IPS-15b (cell line): ENCODE data around the gene KDELR1.

Source experiments
- H3K27me3 ChIP-seq: one replicate; pipeline ENCODE4 v1.6.1; 2013; ENCODE audit warnings: low read length; ENCODE audit not compliant: control insufficient read depth, insufficient read depth
- H3K36me3 ChIP-seq: one replicate; pipeline ENCODE4 v1.6.1; 2013; ENCODE audit warnings: low read length; ENCODE audit not compliant: control insufficient read depth, insufficient read depth
- H3K4me1 ChIP-seq: one replicate; pipeline ENCODE4 v1.6.1; 2013; ENCODE audit warnings: mild to moderate bottlenecking, low read length; ENCODE audit not compliant: control insufficient read depth, insufficient read depth
- H3K4me3 ChIP-seq: one replicate; pipeline ENCODE4 v1.5.1; 2013; ENCODE audit warnings: low read depth, low read length
- H3K9ac ChIP-seq: one replicate; pipeline ENCODE4 v1.6.1; 2013; ENCODE audit warnings: low read depth, mild to moderate bottlenecking, low read length
- H3K9me3 ChIP-seq: one replicate; pipeline ENCODE4 v1.6.1; 2013; ENCODE audit warnings: mild to moderate bottlenecking, low read length; ENCODE audit not compliant: control insufficient read depth, insufficient read depth

The KDELR1 gene

GRCh38 chr19:48364598-48365348 lies 26.6 kb downstream of the KDELR1 start:
- Histone ChIP-seq H3K36me3 (no peaks in the 10 kb centered on the region), H3K27me3 (no peaks in the 10 kb centered on the region), H3K4me3 (peak overlapping the region; percentile 56), H3K9ac (peak overlapping the region; percentile 79), H3K9me3 (no peaks in the 10 kb centered on the region), H3K4me1 (peaks cover 3% of the 10 kb centered on the region)

GRCh38 chr19:48363810-48364597 lies 27.3 kb downstream of the KDELR1 start, which contains the start of the genes SYNGR4 and TMEM143:
TSS of gene SYNGR4 (plus strand) at chr19:48364367. CDS start at chr19:48365843, 1,476 bp downstream.
TSS of gene TMEM143 (minus strand) at chr19:48363940. CDS start at chr19:48363920, 20 bp downstream.
- Histone ChIP-seq H3K9ac (peak within 1 kb of the TSS; percentile 80), H3K4me1 (peaks cover 3% of the 10 kb centered on the region), H3K4me3 (peak within 1 kb of the TSS; percentile 68), H3K36me3 (no peaks in the 10 kb centered on the region), H3K27me3 (no peaks in the 10 kb centered on the region), H3K9me3 (no peaks in the 10 kb centered on the region)

DNA sequence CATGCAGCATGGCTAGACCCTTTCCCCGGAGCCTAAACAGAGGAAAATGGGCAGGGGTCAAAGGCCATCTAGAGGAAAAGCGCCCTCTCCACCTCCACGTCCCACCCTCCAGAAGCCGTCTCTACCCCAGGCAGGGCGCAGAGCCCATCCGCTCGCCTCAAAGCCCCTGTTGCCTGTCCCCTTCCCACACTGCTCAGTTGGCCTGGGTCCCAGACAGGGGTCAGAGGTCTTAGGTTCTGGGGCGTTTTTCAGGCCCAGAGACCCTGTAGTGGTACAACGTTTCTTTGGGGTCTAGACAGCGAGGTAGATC lies 27.9 kb downstream of the KDELR1 start:
- Histone ChIP-seq H3K4me3 (peak overlapping the region; percentile 68), H3K9ac (peak overlapping the region; percentile 80), H3K4me1 (peaks cover 3% of the 10 kb centered on the region), H3K27me3 (no peaks in the 10 kb centered on the region), H3K36me3 (no peaks in the 10 kb centered on the region), H3K9me3 (no peaks in the 10 kb centered on the region)

DNA sequence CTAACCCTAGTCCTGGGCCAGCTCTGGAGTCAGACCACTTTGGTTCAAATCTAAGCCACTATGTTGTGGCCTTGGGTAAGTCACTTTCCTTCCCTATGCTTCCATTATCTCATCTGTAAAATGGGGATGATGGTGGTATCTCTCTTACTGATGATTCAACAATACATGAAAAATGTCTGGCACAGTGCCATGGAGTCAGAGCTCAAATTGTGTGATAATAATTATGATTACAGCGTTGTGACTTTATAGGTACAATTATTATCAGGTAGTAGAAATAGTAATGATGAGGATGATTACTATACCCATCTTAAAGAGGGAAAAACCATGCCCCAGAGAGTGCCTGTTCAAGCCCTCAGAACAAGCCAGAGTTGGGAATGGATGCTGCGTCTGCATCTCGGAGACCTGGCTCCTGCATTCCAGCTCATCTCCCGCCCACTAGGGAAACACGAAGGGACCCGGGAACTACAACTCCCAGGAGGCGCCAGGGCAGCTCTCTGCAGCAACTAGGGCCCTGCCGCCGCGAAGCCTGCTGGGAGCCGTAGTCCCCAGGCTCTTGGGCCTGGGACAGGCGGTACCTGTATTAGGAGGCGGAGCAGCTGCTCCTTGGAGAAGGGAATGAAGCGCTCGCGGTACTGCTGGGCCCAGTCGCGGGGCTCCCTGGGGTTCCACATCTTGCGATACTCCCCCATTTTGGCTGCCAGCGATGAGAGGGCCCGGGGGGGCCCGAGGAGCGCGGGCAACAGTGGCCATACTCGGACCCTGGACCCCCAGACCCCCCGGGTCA lies 28.4 kb downstream of the KDELR1 start:
- Histone ChIP-seq H3K27me3 (no peaks in the 10 kb centered on the region), H3K9ac (peak overlapping the region; percentile 80), H3K4me1 (peaks cover 3% of the 10 kb centered on the region), H3K36me3 (no peaks in the 10 kb centered on the region), H3K9me3 (no peaks in the 10 kb centered on the region), H3K4me3 (peak overlapping the region; percentile 68)

DNA sequence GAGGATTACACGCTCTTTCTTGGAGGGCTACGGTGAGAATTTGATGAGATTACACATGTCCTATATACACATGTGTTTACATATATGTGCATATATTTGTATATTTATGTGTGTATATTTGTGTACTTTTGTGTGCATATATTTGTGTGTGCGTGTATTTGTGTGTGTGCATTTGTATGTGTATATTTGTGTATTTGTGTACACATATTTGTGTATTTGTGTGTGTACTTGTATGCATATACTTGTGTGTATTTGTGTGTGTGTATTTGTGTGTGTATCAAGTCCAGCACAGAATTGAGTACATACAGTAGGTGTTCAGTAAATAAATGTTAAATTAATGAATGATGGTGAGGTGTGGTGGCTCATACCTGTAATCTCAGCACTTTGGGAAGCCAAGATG lies 29.4 kb downstream of the KDELR1 start:
- Histone ChIP-seq H3K9me3 (no peaks in the 10 kb centered on the region), H3K36me3 (no peaks in the 10 kb centered on the region), H3K27me3 (no peaks in the 10 kb centered on the region), H3K4me1 (peaks cover 3% of the 10 kb centered on the region), H3K9ac (no peak overlapping the region), H3K4me3 (no peak overlapping the region)

DNA sequence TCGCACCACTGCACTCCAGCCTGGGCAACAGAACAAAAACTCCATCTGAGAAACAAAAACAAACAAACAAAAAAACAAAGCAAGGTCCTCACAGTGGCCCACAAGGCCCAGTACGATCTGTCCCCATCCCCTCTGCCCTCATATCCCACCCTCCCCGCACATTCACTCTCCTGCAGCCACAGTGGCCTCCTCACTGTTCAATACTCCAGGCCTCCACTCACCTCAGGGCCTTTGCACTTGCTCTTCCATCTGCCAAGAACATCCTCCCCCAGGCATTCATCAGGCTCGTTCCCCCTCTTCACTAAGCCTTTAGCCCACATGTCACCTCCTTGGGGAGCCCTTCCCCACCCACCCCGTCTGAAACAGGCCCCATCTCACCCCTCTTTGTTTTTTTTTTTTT lies 32.2 kb downstream of the KDELR1 start:
- Histone ChIP-seq H3K9ac (no peak overlapping the region), H3K36me3 (no peaks in the 10 kb centered on the region), H3K27me3 (no peaks in the 10 kb centered on the region), H3K4me3 (no peak overlapping the region), H3K9me3 (no peaks in the 10 kb centered on the region), H3K4me1 (no peaks in the 10 kb centered on the region)

- Histone ChIP-seq H3K9me3 (no peaks in the 10 kb centered on the region), H3K9ac (no peak overlapping the region), H3K27me3 (no peaks in the 10 kb centered on the region)
These were observed 35.9 kb downstream of the KDELR1 start for GRCh38 chr19:48355365-48355954.

GRCh38 chr19:48354332-48354992 lies 36.9 kb downstream of the KDELR1 start:
- Histone ChIP-seq H3K4me3 (no peak overlapping the region), H3K4me1 (no peaks in the 10 kb centered on the region), H3K36me3 (no peaks in the 10 kb centered on the region), H3K9ac (no peak overlapping the region), H3K9me3 (no peaks in the 10 kb centered on the region), H3K27me3 (no peaks in the 10 kb centered on the region)

More at GRCh38 chr19:48355365-48355954, 35.9 kb downstream of the KDELR1 start:
- no peak overlapping the region for H3K4me3 ChIP-seq
- H3K36me3 ChIP-seq: no peaks in the 10 kb centered on the region
- no peaks in the 10 kb centered on the region for H3K4me1 ChIP-seq

- H3K4me1 ChIP-seq: no peaks in the 10 kb centered on the region
- no peaks in the 10 kb centered on the region for H3K9me3 ChIP-seq
- no peak overlapping the region for H3K9ac ChIP-seq
- H3K27me3 ChIP-seq: no peaks in the 10 kb centered on the region
- no peaks in the 10 kb centered on the region for H3K36me3 ChIP-seq
- no peak overlapping the region for H3K4me3 ChIP-seq
These were observed 37.7 kb downstream of the KDELR1 start for GRCh38 chr19:48353677-48354076.

GRCh38 chr19:48351341-48351752 lies 40.0 kb downstream of the KDELR1 start:
- Histone ChIP-seq H3K4me3 (no peak overlapping the region), H3K36me3 (no peaks in the 10 kb centered on the region), H3K4me1 (no peaks in the 10 kb centered on the region), H3K9me3 (no peaks in the 10 kb centered on the region), H3K27me3 (no peaks in the 10 kb centered on the region), H3K9ac (no peak overlapping the region)

DNA sequence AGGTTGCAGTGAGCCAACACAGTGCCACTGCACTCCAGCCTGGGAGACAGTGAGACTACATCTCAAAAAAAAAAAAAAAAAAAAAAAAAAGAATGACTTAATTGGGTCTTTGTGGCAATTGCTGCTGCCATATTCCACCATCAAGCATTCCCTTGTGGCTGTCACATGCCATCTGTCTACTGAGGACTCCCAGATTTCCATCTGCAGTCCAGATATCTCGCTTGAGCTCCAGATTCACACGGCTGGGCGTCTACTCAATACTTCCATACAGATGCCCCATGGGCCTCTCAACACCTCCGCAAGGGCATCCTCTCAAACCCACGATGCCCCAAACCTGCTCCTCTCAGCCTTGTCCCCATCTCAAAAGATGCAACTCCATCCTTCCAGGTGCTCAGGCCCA lies 40.5 kb downstream of the KDELR1 start:
- no peak overlapping the region for H3K9ac ChIP-seq
- no peak overlapping the region for H3K4me3 ChIP-seq
- no peaks in the 10 kb centered on the region for H3K27me3 ChIP-seq
- H3K9me3 ChIP-seq: no peaks in the 10 kb centered on the region
- no peaks in the 10 kb centered on the region for H3K36me3 ChIP-seq
- no peaks in the 10 kb centered on the region for H3K4me1 ChIP-seq
